Glomerular visceral epithelial cell (primary cell): ENCODE data around the gene SORCS3.

Source experiments
- DNase-seq: peaks from one replicate; pipeline ENCODE4 v3.0.0-alpha.2; 2016; ENCODE audit errors: extremely low spot score

Gene SORCS3

GRCh38 chr10:105259201-105259600 is 618.1 kb downstream of the SORCS3 start:
- no peak for DNase-seq

- no peak for DNase-seq
Observed at GRCh38 chr10:105262666-105263065, 621.6 kb downstream of the SORCS3 start.

GRCh38 chr10:105266966-105267539 is 626.0 kb downstream of the SORCS3 start:
- no peak for DNase-seq

- DNase-seq = no peak
Observed at GRCh38 chr10:105268961-105269360, 627.9 kb downstream of the SORCS3 start.

- no peak for DNase-seq
Observed at GRCh38 chr10:105269689-105270088, 628.6 kb downstream of the SORCS3 start.

GRCh38 chr10:105274556-105275070 is 633.5 kb downstream of the SORCS3 start:
- no peak for DNase-seq

GRCh38 chr10:105278439-105278838 is 637.3 kb downstream of the SORCS3 start:
- no peak for DNase-seq

GRCh38 chr10:105279101-105279500 is 638.0 kb downstream of the SORCS3 start:
- no peak for DNase-seq

- DNase-seq = no peak
Observed at GRCh38 chr10:105280895-105281294, 639.8 kb downstream of the SORCS3 start.

- no peak for DNase-seq
Observed at GRCh38 chr10:105284476-105285215, 643.6 kb downstream of the SORCS3 start.

- no peak for DNase-seq
Observed at GRCh38 chr10:105288026-105288425, 646.9 kb downstream of the SORCS3 start.

GRCh38 chr10:105288613-105289012 is 647.5 kb downstream of the SORCS3 start:
- DNase-seq = no peak

GRCh38 chr10:105291571-105291970 is 650.5 kb downstream of the SORCS3 start:
- no peak for DNase-seq

GRCh38 chr10:105292236-105292635 is 651.1 kb downstream of the SORCS3 start:
- DNase-seq = no peak
